NB4 (cell line): Measurements from ENCODE around the gene TNFAIP2.
"Not testable (repeated sequence)": the region's sequence is repeated elsewhere in the genome, so short reads cannot be mapped to it uniquely, and the experiment has no call there.

Source experiments
- DNase-seq: peaks from one replicate; pipeline ENCODE4 v3.0.0; 2010; ENCODE audit warnings: low read depth
- H3K4me3 ChIP-seq: one replicate; pipeline ENCODE4 v1.5.1; 2011; ENCODE audit warnings: mild to moderate bottlenecking, low read depth, low read length, moderate library complexity
- CTCF ChIP-seq: IDR thresholded peaks from one replicate; pipeline ENCODE4 v1.5.1; 2012; ENCODE audit warnings: low read depth, low read length
- MAX ChIP-seq: IDR thresholded peaks from 2 replicates; pipeline ENCODE4 v1.6.1; 2011; ENCODE audit warnings: low read depth, low read length
- MYC ChIP-seq: IDR thresholded peaks from 2 replicates; pipeline ENCODE4 v1.6.1; 2011; ENCODE audit warnings: low read depth, low read length
- POLR2A ChIP-seq: IDR thresholded peaks from 2 replicates; pipeline ENCODE4 v1.6.1; 2011; ENCODE audit warnings: mild to moderate bottlenecking; ENCODE audit not compliant: insufficient read length; ENCODE audit errors: extremely low read depth

Gene TNFAIP2

DNA sequence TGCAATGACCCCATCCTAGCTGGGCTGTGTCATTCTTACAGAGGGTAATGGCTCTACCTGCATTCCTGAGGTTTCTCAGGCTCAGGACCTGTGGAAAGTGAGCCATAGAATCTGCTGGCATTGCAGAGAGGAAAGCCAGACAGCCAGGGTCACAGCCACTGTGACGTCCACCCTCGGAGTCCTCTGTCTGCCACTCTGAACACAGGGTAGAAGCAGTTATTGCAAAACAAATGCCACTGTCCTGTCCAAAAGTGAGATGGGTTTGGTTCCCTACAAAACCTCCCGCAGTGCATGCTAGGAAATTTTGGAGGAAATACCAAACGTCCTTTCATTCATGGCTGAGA lies 37.8 kb downstream of the TNFAIP2 start:
- TF ChIP-seq CTCF, result no peak
- TF ChIP-seq MAX, result no peak
- TF ChIP-seq MYC, result no peak
- TF ChIP-seq POLR2A, result no peak
- no peak for DNase-seq
- no peak overlapping the region for H3K4me3 ChIP-seq

- TF ChIP-seq CTCF, result no peak
Measured at GRCh38 chr14:103163199-103163598, 39.9 kb downstream of the TNFAIP2 start.

GRCh38 chr14:103164006-103164405 lies 40.7 kb downstream of the TNFAIP2 start:
- no peak for TF ChIP-seq CTCF
- no peak for TF ChIP-seq MAX
- TF ChIP-seq MYC, result no peak
- no peak for TF ChIP-seq POLR2A
- H3K4me3 ChIP-seq, result no peak overlapping the region
- no peak for DNase-seq

More at GRCh38 chr14:103163199-103163598, 39.9 kb downstream of the TNFAIP2 start:
- no peak for DNase-seq
- H3K4me3 ChIP-seq, result no peak overlapping the region

DNA sequence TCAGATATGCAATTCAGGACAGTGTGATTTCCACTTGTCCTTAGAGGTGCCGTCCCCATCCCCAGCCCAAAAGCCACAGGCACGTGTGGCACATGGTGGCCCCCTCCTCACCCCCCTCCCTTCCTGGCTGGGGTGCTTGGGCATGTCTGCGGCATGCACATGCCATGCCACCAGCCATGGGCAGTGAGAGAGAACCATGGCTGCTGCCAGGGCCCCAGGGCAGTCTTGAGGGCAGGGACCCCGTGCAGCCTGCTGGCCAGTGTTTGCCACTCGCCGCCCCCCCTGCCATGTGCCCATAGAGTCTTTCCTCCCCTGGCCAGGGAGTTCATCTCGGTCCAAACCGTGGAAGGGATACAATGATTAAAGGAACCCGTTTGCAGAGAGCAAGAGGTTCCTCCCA lies 41.5 kb downstream of the TNFAIP2 start:
- TF ChIP-seq CTCF (no peak), POLR2A (no peak), MYC (no peak), MAX (no peak)
- no peak for DNase-seq
- H3K4me3 ChIP-seq, result no peak overlapping the region

DNA sequence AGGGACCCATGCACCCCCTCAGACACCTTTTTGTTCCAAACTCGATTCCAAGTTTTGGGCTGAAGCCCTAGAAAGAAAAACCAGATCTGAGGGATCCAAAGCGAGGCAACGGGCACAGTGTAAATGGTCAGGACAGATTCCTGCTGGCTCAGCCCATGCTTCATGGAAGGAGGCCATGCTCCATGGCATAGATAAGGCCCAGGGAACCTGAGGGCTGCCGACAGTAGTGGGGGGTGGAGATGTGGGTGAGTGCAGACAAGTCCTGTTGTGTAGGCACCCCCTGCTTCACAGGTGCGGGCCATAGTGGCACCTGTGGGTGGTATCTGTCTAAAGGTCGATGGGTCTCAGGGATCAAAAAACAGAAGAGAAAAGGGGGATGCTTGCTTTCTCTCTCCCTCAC lies 42.1 kb downstream of the TNFAIP2 start:
- H3K4me3 ChIP-seq, result no peak overlapping the region
- no peak for DNase-seq
- no peak for TF ChIP-seq MAX
- TF ChIP-seq MYC, result no peak
- no peak for TF ChIP-seq CTCF
- no peak for TF ChIP-seq POLR2A

DNA sequence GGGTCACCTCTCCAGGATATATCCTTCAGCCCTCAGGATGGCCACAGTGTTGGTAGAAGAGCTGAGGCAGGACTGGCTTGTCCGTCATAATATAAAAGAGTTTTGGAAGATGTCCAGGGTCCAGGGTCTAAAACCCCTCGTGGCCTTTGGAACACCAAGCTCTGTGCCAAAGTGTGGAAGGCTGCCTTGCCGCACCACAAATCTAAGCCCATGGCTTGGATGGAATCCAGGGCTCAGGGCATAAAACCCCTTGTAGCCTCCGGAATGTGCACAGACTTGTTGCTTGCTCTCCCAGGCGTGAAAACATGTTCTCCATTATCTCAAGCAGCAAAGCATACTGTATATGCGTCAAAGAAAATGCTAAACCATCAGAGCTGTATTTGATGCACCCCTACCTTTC lies 46.7 kb downstream of the TNFAIP2 start:
- no peak for DNase-seq

GRCh38 chr14:103171206-103171605 lies 47.9 kb downstream of the TNFAIP2 start:
- not testable (repeated sequence) for H3K4me3 ChIP-seq, DNase-seq

More for the DNA sequence above, 46.7 kb downstream of the TNFAIP2 start:
- TF ChIP-seq POLR2A (no peak), CTCF (no peak), MAX (no peak), MYC (no peak)
- no peak overlapping the region for H3K4me3 ChIP-seq
